Amniotic stem cell (primary cell): ENCODE results near the gene TMX1.

Experiments used
- DNase-seq: peaks from one replicate; lab custom pipeline; 2025; lab: John Stamatoyannopoulos, UW

Gene TMX1

GRCh38 chr14:51293149-51293911 is 53.3 kb downstream of the TMX1 start:
- DNase-seq: no peak

GRCh38 chr14:51293912-51294389 is 53.9 kb downstream of the TMX1 start:
- DNase-seq: no peak

DNA sequence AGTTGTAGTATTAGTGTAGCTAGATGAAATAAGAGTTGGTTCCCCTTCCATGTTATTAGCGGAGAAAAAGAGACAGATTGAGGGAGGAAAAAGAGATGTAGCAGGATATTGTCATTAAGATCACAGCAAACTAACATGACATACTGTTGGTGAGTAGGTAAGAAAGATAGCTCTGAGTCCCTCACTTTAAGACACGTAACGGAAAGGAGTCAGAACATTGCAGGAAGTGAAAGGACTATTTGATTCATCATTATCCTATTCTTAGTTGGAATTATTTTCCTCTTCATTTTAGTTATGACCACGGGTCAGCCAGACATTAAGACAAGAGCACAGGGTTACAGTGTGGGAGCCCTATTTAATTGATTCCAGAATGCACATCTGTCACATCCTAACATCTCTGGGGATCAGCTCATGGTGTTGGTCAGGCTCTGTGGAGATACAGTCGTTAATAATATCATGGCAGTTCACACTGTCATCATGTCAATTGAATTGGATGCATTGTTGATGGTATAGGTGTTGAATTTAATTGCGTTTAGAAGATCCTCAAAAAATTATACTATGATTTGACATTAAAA is 55.0 kb downstream of the TMX1 start:
- no peak for DNase-seq

DNA sequence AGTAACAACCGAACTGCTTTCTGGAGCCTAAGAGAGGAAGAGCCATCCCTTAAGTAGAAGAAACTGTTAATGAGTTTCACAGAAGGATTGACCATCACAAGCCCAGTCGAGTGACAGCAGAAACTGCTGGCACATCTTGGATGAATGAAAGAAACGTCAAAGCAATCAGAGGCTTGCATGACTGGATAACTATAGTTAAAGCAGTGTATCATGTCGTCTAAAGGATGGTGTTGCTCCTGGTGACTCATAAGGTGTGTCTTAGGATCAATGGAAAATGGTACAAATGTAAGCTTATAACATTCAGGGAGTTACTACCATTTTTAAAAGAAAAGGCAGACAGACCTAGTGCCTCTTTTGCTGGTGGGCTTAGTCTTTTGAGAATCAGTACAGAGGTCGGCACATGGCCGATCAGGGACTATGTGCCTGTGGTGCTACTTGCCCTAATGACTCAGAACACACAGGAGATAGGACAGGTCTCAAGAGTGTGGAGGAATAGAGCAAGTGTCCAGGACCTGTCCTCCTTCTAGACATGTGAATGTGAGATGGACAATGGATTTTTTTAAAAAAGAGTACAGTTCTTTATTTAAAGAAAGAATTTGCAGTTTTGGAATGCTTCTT is 55.7 kb downstream of the TMX1 start:
- DNase-seq: no peak

DNA sequence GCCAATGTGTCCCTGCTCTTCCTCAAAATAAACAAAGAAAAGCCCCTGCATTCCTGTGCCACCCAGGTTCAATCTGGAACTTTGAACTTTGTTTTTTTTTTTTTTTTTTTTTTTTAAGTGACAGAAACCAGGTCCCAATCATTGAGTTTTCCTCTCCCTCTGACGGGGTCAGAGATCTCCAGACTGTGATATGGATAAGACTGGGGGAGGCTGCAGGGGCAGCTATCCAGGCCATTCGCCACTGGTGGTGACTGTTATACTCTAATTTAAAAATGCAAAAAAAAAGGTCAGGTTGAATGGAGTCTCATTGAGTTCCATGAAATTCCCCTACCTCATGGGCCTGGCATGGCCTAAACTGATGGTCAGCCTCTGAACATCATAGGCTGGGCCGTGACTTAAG is 57.0 kb downstream of the TMX1 start:
- no peak for DNase-seq

GRCh38 chr14:51298895-51299294 is 58.8 kb downstream of the TMX1 start:
- DNase-seq: no peak

DNA sequence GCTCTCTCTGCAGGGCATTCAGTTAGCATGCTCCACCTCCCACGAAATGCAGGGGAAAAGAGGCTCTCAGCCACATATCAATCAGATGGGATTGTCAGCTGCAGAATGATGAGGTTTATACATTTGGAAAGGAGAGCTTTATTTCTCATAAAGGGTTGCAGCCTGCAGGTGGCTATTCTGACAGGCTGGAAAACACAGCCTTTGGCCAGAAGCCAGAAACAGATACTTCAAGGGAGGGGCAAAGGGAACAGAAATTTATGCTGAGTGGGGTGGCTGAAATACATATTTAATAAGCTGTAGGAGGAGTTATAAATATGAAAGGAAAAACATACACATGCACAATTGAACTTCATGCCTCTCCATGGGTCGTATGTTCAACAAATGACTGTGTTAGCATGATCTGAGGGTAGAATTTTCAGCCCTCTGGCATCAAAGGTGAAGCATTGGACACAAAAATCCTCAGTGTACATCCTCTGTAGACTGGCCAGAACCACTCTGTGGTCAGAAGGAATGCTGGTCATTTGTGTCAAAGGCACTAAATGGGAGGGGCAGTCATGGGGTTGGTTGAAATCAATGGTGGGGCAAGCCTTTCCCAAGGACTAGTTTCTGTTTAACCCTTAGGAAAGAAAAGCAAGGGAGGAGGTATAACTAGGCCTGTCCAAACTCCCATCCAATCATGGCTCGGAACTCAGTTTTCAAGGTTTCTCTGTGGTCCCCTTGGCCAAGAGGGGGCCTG is 62.4 kb downstream of the TMX1 start:
- DNase-seq: no peak

DNA sequence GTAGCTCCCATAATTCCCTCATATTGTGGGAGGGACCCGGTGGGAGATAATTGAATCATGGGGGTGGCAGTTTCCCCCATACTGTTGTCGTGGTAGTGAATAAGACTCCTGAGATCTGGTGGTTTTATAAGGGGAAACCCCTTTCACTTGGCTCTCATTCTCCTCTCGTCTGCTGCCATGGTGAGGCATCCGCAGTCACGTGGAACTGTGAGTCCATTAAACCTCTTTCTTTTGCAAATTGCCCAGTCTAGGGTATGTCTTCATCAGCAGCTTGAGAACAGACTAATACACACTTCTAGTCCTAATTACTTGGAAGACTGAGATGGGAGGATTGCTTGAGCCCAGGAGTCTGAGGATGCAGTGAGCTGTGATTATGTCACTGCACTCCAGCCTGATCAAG is 64.4 kb downstream of the TMX1 start:
- no peak for DNase-seq

- DNase-seq: peak; percentile 77
These were observed 64.9 kb downstream of the TMX1 start for GRCh38 chr14:51304941-51305340.

GRCh38 chr14:51305751-51306150 is 65.7 kb downstream of the TMX1 start:
- no peak for DNase-seq
